Measurements from ENCODE around the gene TMCO4. TPM values are rescaled to one million over a fixed set of nuclear protein-coding genes. Genes with fewer than 3 reads are reported as not detected.

Gene TMCO4
- total and polyA plus RNA-seq, 2 donors (not counting 3 experiments of a cell fraction or from before 2014, with no cell fraction given) = 7.6 to 10.3 TPM

DNA sequence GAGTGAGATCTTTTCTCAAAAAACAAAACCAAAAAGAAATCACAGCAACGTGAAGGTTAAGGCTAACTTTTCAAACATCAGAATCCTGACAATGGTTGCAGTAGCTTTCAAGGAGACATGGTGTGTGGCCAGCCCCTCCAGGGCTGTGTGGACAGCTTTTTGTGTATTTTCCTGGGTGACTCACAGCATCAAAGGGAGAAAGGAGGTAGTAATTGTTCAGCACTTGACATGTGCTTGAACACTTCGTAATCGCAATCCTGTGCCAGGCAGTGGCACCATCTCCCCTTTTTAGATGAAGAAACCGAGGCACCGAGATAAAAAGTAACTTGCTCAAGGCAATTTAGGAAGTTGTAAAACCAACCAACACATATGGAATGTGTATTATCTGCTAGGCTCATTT lies 145.3 kb downstream of the TMCO4 start:
- H3K27me3 ChIP-seq (ENCODE audit: control insufficient read depth in 2 of 2, insufficient read depth in 2 of 2, low read length in 2 of 2) = no peaks in the 10 kb centered on the region
- no peaks in the 10 kb centered on the region for H4K20me1 ChIP-seq (replicated peaks; ENCODE audit: control insufficient read depth, extremely low read depth, insufficient read depth, low read length)
- CTCF ChIA-PET = interaction anchor here (0.6 to 4.6 kb wide), 61 partner anchors 9 to 520 kb away, joined by 3 to 99 read pairs (median 4); partner anchors contain the start of genes AKR7A2, EMC1, MRTO4 and NBL1
- H3K27ac ChIP-seq (ENCODE audit: insufficient read depth, low read depth, low read length) = no peak overlapping the region
- H3K4me1 ChIP-seq (ENCODE audit: control insufficient read depth, extremely low read depth, insufficient read depth, low read length) = peaks cover 14% of the 10 kb centered on the region
- TF ChIP-seq MYC (IDR thresholded peaks at IDR 0.05; ENCODE audit: low read depth, low read length) = no peak
- TF ChIP-seq POLR2AphosphoS5 (IDR thresholded peaks at IDR 0.05; ENCODE audit: insufficient read depth, low read depth, low read length) = no peak
- TF ChIP-seq POLR2A (IDR thresholded peaks at IDR 0.05; ENCODE audit: low read depth, low read length) = no peak
- TF ChIP-seq, protein P1, sequence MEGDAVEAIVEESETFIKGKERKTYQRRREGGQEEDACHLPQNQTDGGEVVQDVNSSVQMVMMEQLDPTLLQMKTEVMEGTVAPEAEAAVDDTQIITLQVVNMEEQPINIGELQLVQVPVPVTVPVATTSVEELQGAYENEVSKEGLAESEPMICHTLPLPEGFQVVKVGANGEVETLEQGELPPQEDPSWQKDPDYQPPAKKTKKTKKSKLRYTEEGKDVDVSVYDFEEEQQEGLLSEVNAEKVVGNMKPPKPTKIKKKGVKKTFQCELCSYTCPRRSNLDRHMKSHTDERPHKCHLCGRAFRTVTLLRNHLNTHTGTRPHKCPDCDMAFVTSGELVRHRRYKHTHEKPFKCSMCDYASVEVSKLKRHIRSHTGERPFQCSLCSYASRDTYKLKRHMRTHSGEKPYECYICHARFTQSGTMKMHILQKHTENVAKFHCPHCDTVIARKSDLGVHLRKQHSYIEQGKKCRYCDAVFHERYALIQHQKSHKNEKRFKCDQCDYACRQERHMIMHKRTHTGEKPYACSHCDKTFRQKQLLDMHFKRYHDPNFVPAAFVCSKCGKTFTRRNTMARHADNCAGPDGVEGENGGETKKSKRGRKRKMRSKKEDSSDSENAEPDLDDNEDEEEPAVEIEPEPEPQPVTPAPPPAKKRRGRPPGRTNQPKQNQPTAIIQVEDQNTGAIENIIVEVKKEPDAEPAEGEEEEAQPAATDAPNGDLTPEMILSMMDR (IDR thresholded peaks at IDR 0.05; ENCODE audit: extremely low read depth in 1 of 2, insufficient read depth in 1 of 2, low read depth in 1 of 2, low read length in 2 of 2) = no peak
- no peak for TF ChIP-seq FOS (IDR thresholded peaks at IDR 0.05; ENCODE audit: borderline replicate concordance, insufficient read depth, low read length)
- no peak for TF ChIP-seq EZH2 (IDR thresholded peaks at IDR 0.05; ENCODE audit: borderline replicate concordance, low read depth, low read length, severe bottlenecking)
- no peak for TF ChIP-seq GATA2 (IDR thresholded peaks at IDR 0.05; ENCODE audit: insufficient read depth, insufficient read length, low read depth, low read length)
- TF ChIP-seq, protein P2, sequence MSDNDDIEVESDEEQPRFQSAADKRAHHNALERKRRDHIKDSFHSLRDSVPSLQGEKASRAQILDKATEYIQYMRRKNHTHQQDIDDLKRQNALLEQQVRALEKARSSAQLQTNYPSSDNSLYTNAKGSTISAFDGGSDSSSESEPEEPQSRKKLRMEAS (IDR thresholded peaks at IDR 0.05; ENCODE audit: insufficient read depth, insufficient read length) = no peak
- no peak for TF ChIP-seq JUN (IDR thresholded peaks at IDR 0.05; ENCODE audit: borderline replicate concordance, insufficient read depth, insufficient read length, low read depth)
- H3K36me3 ChIP-seq (ENCODE audit: control insufficient read depth in 2 of 2, extremely low read depth in 1 of 2, insufficient read depth in 2 of 2, low read length in 2 of 2) = no peaks in the 10 kb centered on the region
- H3K4me3 ChIP-seq (replicated peaks in 1 of 3; ENCODE audit: insufficient read depth in 1 of 3, low read depth in 1 of 3, low read length in 3 of 3) = no peak overlapping the region
- intact Hi-C loops (cut with micrococcal nuclease) (loop anchor here (5.0 kb wide), 2 partner anchors 147 to 382 kb away; no protein-coding TSS in a partner anchor), dilution Hi-C loops (cut with MboI; ENCODE audit: extremely low pct_ligation_motif_present, low sequenced_read_pairs) (no loop called here)
- no peaks in the 10 kb centered on the region for H3K79me2 ChIP-seq (ENCODE audit: control insufficient read depth, insufficient read depth, low read length)
- H2AFZ ChIP-seq (ENCODE audit: low read depth, low read length) = no peak overlapping the region
- no TSS peak for BruUV-seq (replicated peaks)
- no peak overlapping the region for H3K9ac ChIP-seq (replicated peaks; ENCODE audit: extremely low read depth, insufficient read depth, low read length)
- DNase-seq (ENCODE audit: low read depth, low spot score) (no peak), FAIRE-seq (no peak)
- no peak overlapping the region for H3K4me2 ChIP-seq (ENCODE audit: insufficient read depth, low read length)
- H3K9me1 ChIP-seq (replicated peaks; ENCODE audit: control insufficient read depth, extremely low read depth, insufficient read depth, low read length) = no peaks in the 10 kb centered on the region
- POLR2A ChIA-PET = no interaction called here
- H3K9me3 ChIP-seq (replicated peaks; ENCODE audit: control insufficient read depth, insufficient read depth, low read length) = no peaks in the 10 kb centered on the region
